Measurements from ENCODE around the gene CDKN2AIPNL. TPM values are rescaled to one million over a fixed set of nuclear protein-coding genes. Genes with fewer than 3 reads are reported as not detected.

CDKN2AIPNL gene
- total and polyA plus RNA-seq, 2 of the 8 experiments (the other 6 are each of a cell fraction or from before 2014, with no cell fraction given): 40.0 to 56.3 TPM

- Histone ChIP-seq H2BK20ac (ENCODE audit: low read length) (no peak overlapping the region), H3K4me1 (replicated peaks in 1 of 4; ENCODE audit: control insufficient read depth in 3 of 4, insufficient read depth in 4 of 4, low read length in 3 of 4) (no peaks in the 10 kb centered on the region; a peak in 3 of 7 replicates), H2BK15ac (ENCODE audit: low read length) (no peak overlapping the region), H4K20me1 (replicated peaks in 1 of 2; ENCODE audit: control insufficient read depth in 1 of 2, insufficient read depth in 2 of 2, low read length in 2 of 2) (peaks cover 6 to 7% of the 10 kb centered on the region in 2 experiments), H3K79me1 (ENCODE audit: low read depth, low read length) (no peaks in the 10 kb centered on the region), H3K27ac (ENCODE audit: low read depth, low read length) (peak overlapping the region; percentile 98), H2BK12ac (ENCODE audit: low read depth, low read length) (no peak overlapping the region; the same call in 1 of the 2 replicates), H3K79me2 (ENCODE audit: control insufficient read depth in 1 of 2, insufficient read depth in 2 of 2, low read length in 2 of 2) (peaks cover 12 to 49% of the 10 kb centered on the region in 2 experiments), H3K36me3 (ENCODE audit: control insufficient read depth in 2 of 4, insufficient read depth in 4 of 4, low read length in 3 of 4) (peaks cover 0 to 23% (median 1%) of the 10 kb centered on the region in 4 experiments; a peak in 1 of 8 replicates), H2AFZ (ENCODE audit: low read length) (no peak overlapping the region), H2AK5ac (ENCODE audit: low read depth, low read length) (no peak overlapping the region), H4K5ac (ENCODE audit: insufficient read length, low read depth, low read length) (peak overlapping the region; percentile 93), H3K23me2 (ENCODE audit: low read depth, low read length) (no peaks in the 10 kb centered on the region), H3K27me3 (replicated peaks in 1 of 4; ENCODE audit: control insufficient read depth in 3 of 4, extremely low read depth in 1 of 4, insufficient read depth in 3 of 4, low read length in 3 of 4) (no peaks in the 10 kb centered on the region), H4K8ac (ENCODE audit: extremely low read depth, insufficient read depth, low read length) (peak overlapping the region; percentile 93; the same call in 1 of the 2 replicates), H2BK5ac (ENCODE audit: low read depth, low read length) (peak overlapping the region; percentile 95), H3K4me3 (ENCODE audit: extremely low read depth in 1 of 4, insufficient read depth in 2 of 4, low read depth in 3 of 4, low read length in 4 of 4) (peak overlapping the region; percentile 83 to 97 (median 91)), H3K4ac (replicated peaks; ENCODE audit: insufficient read length, low read depth, low read length) (peak overlapping the region; percentile 87), H3K9me3 (ENCODE audit: insufficient read depth in 2 of 2, low read depth in 1 of 2, low read length in 1 of 2) (no peaks in the 10 kb centered on the region), H2BK120ac (replicated peaks; ENCODE audit: low read depth, low read length) (no peak overlapping the region), H4K91ac (replicated peaks; ENCODE audit: insufficient read length, low read length) (no peak overlapping the region), H3K18ac (ENCODE audit: extremely low read depth, low read length) (peak overlapping the region; percentile 86), H3K56ac (replicated peaks; ENCODE audit: insufficient read length, low read depth, low read length) (peak overlapping the region; percentile 74), H3K14ac (ENCODE audit: insufficient read length) (no peak overlapping the region), H3K9ac (replicated peaks in 1 of 4; ENCODE audit: extremely low read depth in 1 of 4, low read depth in 3 of 4, low read length in 3 of 4) (peak overlapping the region; percentile 89 to 99 (median 98)), H3K4me2 (ENCODE audit: insufficient read depth in 1 of 2, low read depth in 2 of 2, low read length in 2 of 2) (peak overlapping the region; percentile 66 to 70), H3K23ac (ENCODE audit: insufficient read length) (no peak overlapping the region)
- FAIRE-seq (no peak), DNase-seq (ENCODE audit: low read depth in 1 of 2, low spot score in 2 of 2) (peak; percentile 41 to 84)
- ChIA-PET CTCF (ENCODE audit: partially characterized antibody) (interaction anchor here (0.7 to 1.7 kb wide), 16 partner anchors 9 to 188 kb away, joined by 3 to 9 read pairs (median 4); no protein-coding TSS in a partner anchor), POLR2A (ENCODE audit: partially characterized antibody) (interaction anchor here (0.6 to 2.4 kb wide), 45 partner anchors 9 to 372 kb away, joined by 3 to 26 read pairs (median 3); partner anchors contain the start of genes CDKN2AIPNL, JADE2, PPP2CA and SAR1B)
- WGBS, 2 experiments (ENCODE audit: extremely low coverage in 1 of 2, insufficient coverage in 1 of 2, insufficient read length in 1 of 2, insufficient replicate concordance in 2 of 2, low coverage in 1 of 2, low lambda C conversion rate in 2 of 2, missing lambda C conversion rate in 1 of 2): 1% methylated on average over 29 of the region's 29 CpGs; no CpG with 5 or more reads in 1 of the 2 experiments
- TF ChIP-seq TBP (IDR thresholded peaks at IDR 0.05; ENCODE audit: low read depth, low read length) (peak; percentile 77), EP300 (IDR thresholded peaks at IDR 0.05; ENCODE audit: borderline replicate concordance in 1 of 2, low read depth in 2 of 2, low read length in 2 of 2) (no peak), USF2 (IDR thresholded peaks at IDR 0.05; ENCODE audit: low read length) (no peak), SIN3A (conservative IDR thresholded peaks at IDR 0.05 in 1 of 2, IDR thresholded peaks at IDR 0.05 in 1 of 2; ENCODE audit: low read depth in 1 of 2, low read length in 2 of 2) (peak in 1 of 2 experiments; percentile 61; a peak in 2 of 4 replicates), BRCA1 (IDR thresholded peaks at IDR 0.05; ENCODE audit: low read depth, low read length) (no peak), GABPA (IDR thresholded peaks at IDR 0.05; ENCODE audit: borderline replicate concordance, insufficient read depth, low read length) (no peak), CBX5 (IDR thresholded peaks at IDR 0.05; ENCODE audit: low read depth, low read length) (no peak), CBX8 (IDR thresholded peaks at IDR 0.05; ENCODE audit: borderline replicate concordance, low read depth, low read length) (no peak), POLR2A (IDR thresholded peaks at IDR 0.05; ENCODE audit: control extremely low read depth in 1 of 2, low read depth in 2 of 2, low read length in 2 of 2) (peak in 1 of 2 experiments; percentile 56), CHD1 (IDR thresholded peaks at IDR 0.05; ENCODE audit: low read depth, low read length) (no peak), RBBP5 (IDR thresholded peaks at IDR 0.05; ENCODE audit: borderline replicate concordance, low read depth, low read length) (no peak; the same call in 1 of the 2 replicates)
Observed at GRCh38 chr5:134371834-134372340, 39.8 kb downstream of the CDKN2AIPNL start.
